Epithelial cell of esophagus (primary cell): ENCODE data around the gene KCNJ15.
"Not testable (repeated sequence)": the region's sequence is repeated elsewhere in the genome, so short reads cannot be mapped to it uniquely, and the experiment has no call there.

Source experiments
- DNase-seq: peaks from one replicate; pipeline ENCODE4 v3.0.0; 2010; ENCODE audit warnings: low read depth
- H3K4me3 ChIP-seq: 2 replicates; pipeline ENCODE4 v1.5.1; 2011; ENCODE audit warnings: mild to moderate bottlenecking, low read length, control low read depth
- TF ChIP-seq, protein P1 (sequence below): IDR thresholded peaks from 2 replicates; pipeline ENCODE4 v1.5.1; 2011; ENCODE audit warnings: low read depth, mild to moderate bottlenecking, low read length, control low read depth, inconsistent platforms; ENCODE audit not compliant: insufficient read depth; ENCODE audit errors: missing control alignments

KCNJ15 gene

DNA sequence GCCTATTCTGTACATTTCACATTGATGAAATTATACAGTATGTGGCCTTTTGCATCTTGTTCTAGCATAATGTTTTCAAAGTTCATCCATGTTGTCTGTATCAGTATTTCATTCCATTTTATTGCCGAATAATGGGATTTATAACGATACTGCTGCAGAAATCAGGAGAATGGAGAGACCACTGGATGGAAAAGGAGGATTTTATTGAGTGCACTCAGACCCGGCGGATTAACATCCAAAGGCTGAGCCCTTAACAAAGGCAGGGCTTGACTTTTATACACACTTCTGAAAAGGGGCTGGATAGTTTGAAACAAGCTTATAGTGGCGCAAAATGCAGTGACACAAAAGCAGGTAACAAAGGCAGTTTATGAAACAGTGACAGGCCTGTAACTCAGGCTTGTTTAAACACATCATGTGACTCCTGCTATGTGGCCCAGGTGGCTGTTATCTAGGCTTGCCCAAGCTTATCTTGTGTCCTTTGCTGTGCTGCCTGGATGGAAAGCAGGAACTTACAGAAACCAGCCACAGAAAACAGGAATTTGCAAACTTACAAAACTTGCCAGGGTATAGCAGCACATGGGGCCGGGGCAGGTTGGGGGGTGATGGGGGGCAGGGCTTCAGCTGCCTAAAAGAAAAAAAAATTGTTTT, 32.8 kb upstream of the KCNJ15 start:
- no peak overlapping the region for H3K4me3 ChIP-seq
- TF ChIP-seq, protein P1, sequence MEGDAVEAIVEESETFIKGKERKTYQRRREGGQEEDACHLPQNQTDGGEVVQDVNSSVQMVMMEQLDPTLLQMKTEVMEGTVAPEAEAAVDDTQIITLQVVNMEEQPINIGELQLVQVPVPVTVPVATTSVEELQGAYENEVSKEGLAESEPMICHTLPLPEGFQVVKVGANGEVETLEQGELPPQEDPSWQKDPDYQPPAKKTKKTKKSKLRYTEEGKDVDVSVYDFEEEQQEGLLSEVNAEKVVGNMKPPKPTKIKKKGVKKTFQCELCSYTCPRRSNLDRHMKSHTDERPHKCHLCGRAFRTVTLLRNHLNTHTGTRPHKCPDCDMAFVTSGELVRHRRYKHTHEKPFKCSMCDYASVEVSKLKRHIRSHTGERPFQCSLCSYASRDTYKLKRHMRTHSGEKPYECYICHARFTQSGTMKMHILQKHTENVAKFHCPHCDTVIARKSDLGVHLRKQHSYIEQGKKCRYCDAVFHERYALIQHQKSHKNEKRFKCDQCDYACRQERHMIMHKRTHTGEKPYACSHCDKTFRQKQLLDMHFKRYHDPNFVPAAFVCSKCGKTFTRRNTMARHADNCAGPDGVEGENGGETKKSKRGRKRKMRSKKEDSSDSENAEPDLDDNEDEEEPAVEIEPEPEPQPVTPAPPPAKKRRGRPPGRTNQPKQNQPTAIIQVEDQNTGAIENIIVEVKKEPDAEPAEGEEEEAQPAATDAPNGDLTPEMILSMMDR, result no peak
- DNase-seq, result peak; percentile 68

- no peak overlapping the region for H3K4me3 ChIP-seq
- TF ChIP-seq, protein P1, result no peak
- DNase-seq, result no peak
Observed at GRCh38 chr21:38227401-38227800, 29.4 kb upstream of the KCNJ15 start.

DNA sequence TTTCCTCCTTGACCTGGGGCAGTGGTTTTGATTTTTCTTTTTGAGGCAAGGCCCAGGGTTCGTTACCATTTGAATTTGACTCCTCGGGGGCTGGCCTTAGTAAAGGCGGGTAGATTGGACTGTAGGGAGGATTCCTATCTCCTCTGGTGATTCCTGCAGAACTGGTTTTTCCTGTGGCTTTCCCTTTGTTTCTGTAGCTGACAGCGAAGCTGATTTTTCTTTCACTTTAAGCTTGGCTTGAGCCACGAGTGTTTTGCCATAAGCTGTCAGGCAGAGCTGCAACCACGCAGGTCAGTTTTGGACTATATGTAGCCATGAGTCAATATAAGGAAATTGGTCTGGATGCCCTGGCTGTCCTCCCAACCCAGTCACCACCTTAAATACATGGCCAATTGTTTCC, 28.7 kb upstream of the KCNJ15 start:
- H3K4me3 ChIP-seq, result no peak overlapping the region
- TF ChIP-seq, protein P1, result no peak
- peak; percentile 81 for DNase-seq

GRCh38 chr21:38228537-38228936, 28.3 kb upstream of the KCNJ15 start:
- H3K4me3 ChIP-seq, result no peak overlapping the region
- DNase-seq, result no peak
- TF ChIP-seq, protein P1, result no peak

DNA sequence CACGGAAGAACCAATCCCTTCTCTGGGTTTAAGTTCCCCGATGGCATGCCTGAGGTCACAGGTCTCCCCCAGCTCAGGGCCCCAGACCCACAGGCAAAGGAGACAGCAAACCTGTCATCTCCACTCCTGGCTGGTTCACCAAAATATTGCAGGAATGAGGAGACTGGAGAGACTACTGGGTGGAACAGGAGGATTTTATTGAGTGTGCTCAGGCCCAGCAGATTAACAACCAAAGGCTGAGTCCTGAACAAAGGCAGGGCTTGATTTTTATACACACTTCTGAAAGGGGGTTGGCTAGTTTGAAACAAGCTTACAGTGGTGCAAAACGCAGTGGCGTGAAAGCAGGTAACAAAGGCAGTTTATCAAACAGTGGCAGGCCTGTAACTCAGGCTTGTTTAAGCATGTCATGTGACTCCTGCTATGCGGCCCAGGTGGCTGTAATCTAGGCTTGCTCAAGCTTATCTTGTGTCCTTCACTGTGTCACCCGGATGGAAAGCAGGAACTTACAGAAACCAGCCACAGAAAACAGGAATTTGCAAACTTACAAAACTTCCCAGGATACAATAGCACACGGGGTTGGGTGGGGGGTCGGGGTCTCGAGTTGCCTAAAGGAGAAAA, 27.4 kb upstream of the KCNJ15 start:
- peak; percentile 37 for DNase-seq
- TF ChIP-seq, protein P1, result no peak
- H3K4me3 ChIP-seq, result no peak overlapping the region

DNA sequence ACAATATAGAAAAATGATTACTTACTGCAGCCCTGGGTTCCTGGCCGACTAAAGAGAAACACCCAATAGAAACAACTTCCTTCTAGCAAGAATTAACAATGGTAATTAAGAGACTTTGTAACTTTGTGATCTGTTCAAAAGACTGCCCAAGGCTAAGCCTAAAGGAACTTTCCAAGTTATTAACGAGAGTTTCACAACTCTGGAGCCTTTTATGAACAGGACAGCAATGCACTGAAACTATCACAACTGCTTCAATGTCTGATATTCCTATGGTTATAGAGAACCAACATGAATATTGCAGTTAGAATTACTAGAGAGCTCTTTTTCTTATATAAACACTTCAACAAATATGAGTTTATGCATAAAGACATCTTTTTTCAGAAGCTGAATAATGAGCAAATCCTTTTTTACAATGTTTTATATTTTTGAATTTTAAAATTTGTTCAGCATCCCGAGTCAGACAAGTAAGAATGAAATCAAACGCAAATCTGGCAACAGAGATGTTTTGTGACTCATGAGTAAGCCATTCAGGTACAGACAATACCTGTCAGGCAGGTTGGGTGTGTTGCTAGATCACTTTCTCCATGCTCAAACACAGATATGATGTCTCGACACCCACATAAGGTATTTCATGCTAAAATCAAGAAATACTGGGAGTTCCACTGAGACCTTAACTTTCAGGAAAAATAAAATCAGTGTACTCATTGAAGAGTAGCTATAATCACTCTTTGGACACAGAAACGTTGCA, 22.2 kb upstream of the KCNJ15 start:
- TF ChIP-seq, protein P1, result no peak
- no peak overlapping the region for H3K4me3 ChIP-seq
- peak; percentile 98 for DNase-seq

GRCh38 chr21:38235251-38235650, 21.5 kb upstream of the KCNJ15 start:
- H3K4me3 ChIP-seq, result not testable (repeated sequence)
- DNase-seq, result peak; percentile 67
